H9 (cell line): ENCODE results near the gene ANKS1B. TPM values are rescaled to one million over a fixed set of nuclear protein-coding genes. Genes with fewer than 3 reads are reported as not detected.

Experiments used
- DNase-seq: peaks from one replicate; pipeline ENCODE4 v3.0.0-alpha.2; 2017
- H2AFZ ChIP-seq: one replicate; pipeline ENCODE4 v1.6.1; 2013; ENCODE audit warnings: mild to moderate bottlenecking, low read length, control low read depth, moderate library complexity
- H2AK5ac ChIP-seq: 2 replicates; pipeline ENCODE4 v1.6.1; 2013; ENCODE audit warnings: low read length, control low read depth, mixed read lengths; ENCODE audit not compliant: insufficient read length
- H2BK120ac ChIP-seq: one replicate; pipeline ENCODE4 v1.6.1; 2013; ENCODE audit warnings: low read depth, mild to moderate bottlenecking, low read length, control low read depth, inconsistent platforms; ENCODE audit not compliant: poor library complexity, severe bottlenecking
- H2BK12ac ChIP-seq: 2 replicates; pipeline ENCODE4 v1.6.1; 2013; ENCODE audit warnings: low read length, control low read depth, mixed read lengths, low read depth; ENCODE audit not compliant: insufficient read length
- H2BK15ac ChIP-seq: 2 replicates; pipeline ENCODE4 v1.6.1; 2013; ENCODE audit warnings: low read depth, low read length, control low read depth
- H2BK20ac ChIP-seq: one replicate; pipeline ENCODE4 v1.6.1; 2013; ENCODE audit warnings: low read depth, mild to moderate bottlenecking, low read length, control low read depth, inconsistent platforms; ENCODE audit not compliant: poor library complexity, severe bottlenecking
- H2BK5ac ChIP-seq: 2 replicates; pipeline ENCODE4 v1.6.1; 2013; ENCODE audit warnings: low read length, control low read depth, mixed read lengths; ENCODE audit not compliant: insufficient read length
- H3K14ac ChIP-seq: 2 replicates; pipeline ENCODE4 v1.6.1; 2013; ENCODE audit warnings: low read length, control low read depth; ENCODE audit not compliant: insufficient read depth
- H3K18ac ChIP-seq: 2 replicates; pipeline ENCODE4 v1.6.1; 2013; ENCODE audit warnings: low read depth, mild to moderate bottlenecking, mixed read lengths, low read length, control low read depth; ENCODE audit not compliant: insufficient read length
- H3K23ac ChIP-seq: 2 replicates; pipeline ENCODE4 v1.6.1; 2013; ENCODE audit warnings: low read length, control low read depth, mixed read lengths, low read depth; ENCODE audit not compliant: insufficient read length
- H3K23me2 ChIP-seq: 2 replicates; pipeline ENCODE4 v1.6.1; 2013; ENCODE audit warnings: low read depth, mild to moderate bottlenecking, mixed read lengths, low read length, control low read depth; ENCODE audit not compliant: insufficient read length, poor library complexity, severe bottlenecking
- H3K27ac ChIP-seq: 2 replicates; pipeline ENCODE4 v1.5.1; 2013; ENCODE audit warnings: low read length, control low read depth, mixed read lengths, low read depth; ENCODE audit not compliant: insufficient read length
- H3K27me3 ChIP-seq: 2 replicates; pipeline ENCODE4 v1.6.1; 2013; ENCODE audit warnings: low read length, control low read depth, inconsistent platforms; ENCODE audit not compliant: insufficient read depth
- H3K4ac ChIP-seq: 2 replicates; pipeline ENCODE4 v1.6.1; 2013; ENCODE audit warnings: low read depth, mild to moderate bottlenecking, control low read depth, inconsistent platforms, low read length, moderate library complexity
- H3K4me1 ChIP-seq: 2 replicates; pipeline ENCODE4 v1.6.1; 2013; ENCODE audit warnings: low read length, control low read depth, inconsistent platforms; ENCODE audit not compliant: insufficient read depth
- H3K4me2 ChIP-seq: 2 replicates; pipeline ENCODE4 v1.6.1; 2013; ENCODE audit warnings: low read length, control low read depth, mixed read lengths; ENCODE audit not compliant: insufficient read length, insufficient read depth
- H3K56ac ChIP-seq: 2 replicates; pipeline ENCODE4 v1.6.1; 2013; ENCODE audit warnings: low read depth, mild to moderate bottlenecking, mixed read lengths, low read length, control low read depth; ENCODE audit not compliant: insufficient read length
- H3K79me1 ChIP-seq: 2 replicates; pipeline ENCODE4 v1.6.1; 2013; ENCODE audit warnings: low read depth, mild to moderate bottlenecking, moderate library complexity, low read length, control low read depth, inconsistent platforms; ENCODE audit not compliant: insufficient read depth, poor library complexity, severe bottlenecking
- H3K79me2 ChIP-seq: 2 replicates; pipeline ENCODE4 v1.6.1; 2013; ENCODE audit warnings: low read length, control low read depth, inconsistent platforms; ENCODE audit not compliant: insufficient read depth
- H3K9ac ChIP-seq: 2 replicates; pipeline ENCODE4 v1.6.1; 2013; ENCODE audit warnings: low read length, control low read depth, mixed read lengths; ENCODE audit not compliant: insufficient read length; ENCODE audit errors: extremely low read depth
- H3K9me3 ChIP-seq: one replicate; pipeline ENCODE4 v1.6.1; 2013; ENCODE audit warnings: low read depth, low read length, inconsistent platforms; ENCODE audit not compliant: control insufficient read depth
- H3T11ph ChIP-seq: one replicate; pipeline ENCODE4 v1.6.1; 2013; ENCODE audit warnings: mild to moderate bottlenecking, low read length, control low read depth, inconsistent platforms
- H4K20me1 ChIP-seq: one replicate; pipeline ENCODE4 v1.6.1; 2013; ENCODE audit not compliant: control insufficient read depth, insufficient read length, insufficient read depth
- H4K5ac ChIP-seq: 2 replicates; pipeline ENCODE4 v1.6.1; 2013; ENCODE audit warnings: low read depth, mild to moderate bottlenecking, mixed read lengths, low read length, control low read depth; ENCODE audit not compliant: insufficient read length
- H4K8ac ChIP-seq: replicated peaks from 2 replicates; pipeline ENCODE4 v1.6.1; 2013; ENCODE audit warnings: low read length, control low read depth, mixed read lengths, low read depth; ENCODE audit not compliant: insufficient read length
- H4K91ac ChIP-seq: 2 replicates; pipeline ENCODE4 v1.6.1; 2013; ENCODE audit warnings: low read depth, mild to moderate bottlenecking, moderate library complexity, mixed read lengths, low read length, control low read depth; ENCODE audit not compliant: insufficient read length
- H3K27ac Mint-ChIP-seq, 3 experiments: 2 replicates in 2 of 3; 3 replicates in 1 of 3; pipeline ENCODE4 v1.8.0; 2020 to 2021; ENCODE audit warnings: mixed read lengths in 3 of 3, mild to moderate bottlenecking in 1 of 3, moderate library complexity in 1 of 3
- H3K27me3 Mint-ChIP-seq: 2 replicates; pipeline ENCODE4 v1.8.0; 2021; ENCODE audit warnings: low read depth, mild to moderate bottlenecking, moderate library complexity, mixed read lengths
- H3K36me3 Mint-ChIP-seq, 3 experiments: 2 replicates in 2 of 3; 3 replicates in 1 of 3; pipeline ENCODE4 v1.8.0; 2020 to 2021; ENCODE audit warnings: low read depth in 3 of 3, mixed read lengths in 3 of 3; ENCODE audit not compliant: insufficient read depth in 1 of 3
- H3K4me1 Mint-ChIP-seq, 2 experiments: 2 replicates each; pipeline ENCODE4 v1.8.0; 2020; ENCODE audit warnings: mixed read lengths in 2 of 2
- H3K4me3 Mint-ChIP-seq, 2 experiments: 2 replicates in 1 of 2; 3 replicates in 1 of 2; pipeline ENCODE4 v1.8.0; 2020 to 2021; ENCODE audit warnings: mild to moderate bottlenecking in 2 of 2, mixed read lengths in 2 of 2, moderate library complexity in 1 of 2
- H3K9me3 Mint-ChIP-seq, 2 experiments: 2 replicates in 1 of 2; 3 replicates in 1 of 2; pipeline ENCODE4 v1.8.0; 2020; ENCODE audit warnings: mild to moderate bottlenecking in 2 of 2, mixed read lengths in 2 of 2, moderate library complexity in 1 of 2
- total RNA-seq: library from RNA; stranded (reverse); gene quantifications from 2 replicates; pipeline ENCODE4 v1.2.1, GENCODE V29; 2021
- TF ChIP-seq, protein P1 (sequence below): fragments of 200-600 bp; sonication (generic); conservative IDR thresholded peaks from 3 replicates; pipeline ENCODE4 v1.8.0; 2021; ENCODE audit warnings: antibody characterized with exemption, mild to moderate bottlenecking

Gene ANKS1B
- total RNA-seq, 1 experiment from 2014 or later = 4.1 TPM

DNA sequence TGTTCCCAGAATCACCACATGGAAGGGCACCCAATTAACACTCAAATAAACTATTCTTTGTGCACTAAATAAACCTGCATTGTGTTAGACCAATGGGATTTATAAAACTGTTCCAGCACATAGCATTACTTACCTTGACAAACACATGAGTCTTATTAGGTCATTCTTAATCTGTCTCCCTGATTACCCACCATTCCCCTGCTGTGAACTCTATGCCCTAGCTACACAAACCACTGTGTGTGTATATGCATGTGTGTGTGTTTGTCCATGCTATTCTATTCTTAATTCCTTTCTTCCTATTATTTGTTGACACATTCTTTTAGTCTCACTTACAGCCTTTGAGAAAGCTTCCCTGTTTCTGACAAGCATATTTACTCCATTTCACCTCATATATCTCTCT is 640.8 kb downstream of the ANKS1B start:
- Histone ChIP-seq H3K9me3 (no peaks in the 10 kb centered on the region), H3K56ac (no peak overlapping the region), H3K79me1 (no peaks in the 10 kb centered on the region), H3K9ac (no peak overlapping the region), H3K27me3 (no peaks in the 10 kb centered on the region), H3K4ac (no peak overlapping the region), H3K4me1 (no peaks in the 10 kb centered on the region), H4K91ac (no peak overlapping the region), H2BK15ac (no peak overlapping the region), H2BK12ac (no peak overlapping the region), H2BK20ac (no peak overlapping the region), H2BK120ac (no peak overlapping the region), H3K27ac (no peak overlapping the region), H4K20me1 (no peaks in the 10 kb centered on the region), H3T11ph (no peak overlapping the region), H3K23ac (no peak overlapping the region), H4K8ac (no peak overlapping the region), H2AK5ac (no peak overlapping the region), H3K18ac (no peak overlapping the region), H2BK5ac (no peak overlapping the region), H2AFZ (no peak overlapping the region), H4K5ac (no peak overlapping the region), H3K23me2 (no peaks in the 10 kb centered on the region), H3K14ac (no peak overlapping the region), H3K4me2 (no peak overlapping the region), H3K79me2 (no peaks in the 10 kb centered on the region)
- Mint-ChIP-seq H3K4me3 (no peak overlapping the region), H3K27ac (no peak overlapping the region), H3K36me3 (no peaks in the 10 kb centered on the region), H3K27me3 (no peaks in the 10 kb centered on the region), H3K4me1 (peaks cover 6 to 15% of the 10 kb centered on the region in 2 experiments; a peak in 3 of 4 replicates), H3K9me3 (no peaks in the 10 kb centered on the region)
- DNase-seq = no peak
- TF ChIP-seq, protein P1, sequence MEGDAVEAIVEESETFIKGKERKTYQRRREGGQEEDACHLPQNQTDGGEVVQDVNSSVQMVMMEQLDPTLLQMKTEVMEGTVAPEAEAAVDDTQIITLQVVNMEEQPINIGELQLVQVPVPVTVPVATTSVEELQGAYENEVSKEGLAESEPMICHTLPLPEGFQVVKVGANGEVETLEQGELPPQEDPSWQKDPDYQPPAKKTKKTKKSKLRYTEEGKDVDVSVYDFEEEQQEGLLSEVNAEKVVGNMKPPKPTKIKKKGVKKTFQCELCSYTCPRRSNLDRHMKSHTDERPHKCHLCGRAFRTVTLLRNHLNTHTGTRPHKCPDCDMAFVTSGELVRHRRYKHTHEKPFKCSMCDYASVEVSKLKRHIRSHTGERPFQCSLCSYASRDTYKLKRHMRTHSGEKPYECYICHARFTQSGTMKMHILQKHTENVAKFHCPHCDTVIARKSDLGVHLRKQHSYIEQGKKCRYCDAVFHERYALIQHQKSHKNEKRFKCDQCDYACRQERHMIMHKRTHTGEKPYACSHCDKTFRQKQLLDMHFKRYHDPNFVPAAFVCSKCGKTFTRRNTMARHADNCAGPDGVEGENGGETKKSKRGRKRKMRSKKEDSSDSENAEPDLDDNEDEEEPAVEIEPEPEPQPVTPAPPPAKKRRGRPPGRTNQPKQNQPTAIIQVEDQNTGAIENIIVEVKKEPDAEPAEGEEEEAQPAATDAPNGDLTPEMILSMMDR = no peak
